Measurements from ENCODE around the gene SCYGR6.

- no peak for TF ChIP-seq POLR2AphosphoS5 (IDR thresholded peaks at IDR 0.05)
- TF ChIP-seq CTCF (IDR thresholded peaks at IDR 0.05 in 8 of 11, conservative IDR thresholded peaks at IDR 0.05 in 3 of 11), result no peak
These were observed 40.3 kb downstream of the SCYGR6 start for GRCh38 chr2:227684258-227684657.

Measured in spleen (tissue), 7 donors.